CD14-positive monocyte (primary cell): ENCODE results near the gene ALKBH4. TPM values are rescaled to one million over a fixed set of nuclear protein-coding genes. Genes with fewer than 3 reads are reported as not detected.
A peak's percentile ranks its signal among the peaks of the same experiment; 100 is the strongest.

ENCODE experiments used
- DNase-seq, 3 donors: peaks; one replicate each; pipeline ENCODE4 v3.0.0-alpha.2; 2011 to 2022
- H2AFZ ChIP-seq: 2 replicates; pipeline ENCODE4 v1.6.0; 2012; ENCODE audit warnings: mild to moderate bottlenecking, low read depth, low read length, inconsistent platforms; ENCODE audit not compliant: insufficient read depth, poor library complexity, severe bottlenecking
- H3K27ac ChIP-seq, 2 donors: 1 replicate in 1 of 2; 2 replicates in 1 of 2; pipeline ENCODE4 v1.5.1; 2012 to 2013; ENCODE audit warnings: low read length in 2 of 2, control low read depth in 1 of 2, inconsistent platforms in 1 of 2, low read depth in 1 of 2, mild to moderate bottlenecking in 1 of 2
- H3K27me3 ChIP-seq, 2 donors: one replicate each; pipeline versions ENCODE4 v1.6.0 to v1.6.1; 2011 to 2013; ENCODE audit warnings: low read length in 2 of 2; ENCODE audit not compliant: control insufficient read depth in 2 of 2, insufficient read depth in 2 of 2
- H3K36me3 ChIP-seq, 2 donors: replicated peaks in 1 of 2; 1 replicate in 1 of 2; 2 replicates in 1 of 2; pipeline versions ENCODE4 v1.5.1 to v1.6.1; 2012 to 2013; ENCODE audit warnings: low read length in 2 of 2, control low read depth in 1 of 2, inconsistent platforms in 1 of 2, mild to moderate bottlenecking in 1 of 2; ENCODE audit not compliant: insufficient read depth in 2 of 2, control insufficient read depth in 1 of 2
- H3K4me1 ChIP-seq, 2 donors: 1 replicate in 1 of 2; 2 replicates in 1 of 2; pipeline versions ENCODE4 v1.5.1 to v1.6.1; 2012 to 2013; ENCODE audit warnings: low read length in 2 of 2, control low read depth in 1 of 2, inconsistent platforms in 1 of 2, mild to moderate bottlenecking in 1 of 2, moderate library complexity in 1 of 2; ENCODE audit not compliant: insufficient read depth in 2 of 2, control insufficient read depth in 1 of 2
- H3K4me2 ChIP-seq: replicated peaks from 2 replicates; pipeline ENCODE3; 2012; ENCODE audit warnings: low read length, moderate library complexity, mild to moderate bottlenecking; ENCODE audit not compliant: poor library complexity, severe bottlenecking; ENCODE audit errors: extremely low read depth
- H3K4me3 ChIP-seq, 3 experiments: fragments of 200-600 bp in 1 of 3; sonication (generic) in 1 of 3; replicated peaks in 1 of 3; 1 replicate in 2 of 3; 2 replicates in 1 of 3; pipeline ENCODE4 v1.5.1; 2011 to 2013; ENCODE audit warnings: low read length in 3 of 3, mild to moderate bottlenecking in 3 of 3, control low read depth in 2 of 3, low read depth in 2 of 3, inconsistent platforms in 1 of 3, moderate library complexity in 1 of 3
- H3K79me2 ChIP-seq: 2 replicates; pipeline ENCODE4 v1.6.0; 2012; ENCODE audit warnings: mild to moderate bottlenecking, control low read depth, inconsistent platforms, low read length, moderate library complexity; ENCODE audit not compliant: insufficient read depth
- H3K9ac ChIP-seq: 2 replicates; pipeline ENCODE4 v1.6.0; 2017; ENCODE audit warnings: low read length, mild to moderate bottlenecking; ENCODE audit not compliant: insufficient read depth, poor library complexity, severe bottlenecking
- H3K9me3 ChIP-seq, 2 donors: replicated peaks in 1 of 2; 1 replicate in 1 of 2; 2 replicates in 1 of 2; pipeline versions ENCODE4 v1.5.1 to v1.6.1; 2012 to 2013; ENCODE audit warnings: low read length in 2 of 2, control low read depth in 1 of 2; ENCODE audit not compliant: control insufficient read depth in 1 of 2, insufficient read depth in 1 of 2
- H4K20me1 ChIP-seq: 2 replicates; pipeline ENCODE4 v1.6.0; 2012; ENCODE audit warnings: mild to moderate bottlenecking, low read length, control low read depth, moderate library complexity; ENCODE audit not compliant: insufficient read depth
- H3K27ac Mint-ChIP-seq, 7 donors: one replicate each; pipeline ENCODE4 v1.8.0; 2020; ENCODE audit warnings: mild to moderate bottlenecking in 7 of 7, mixed read lengths in 7 of 7, moderate library complexity in 6 of 7, inconsistent platforms in 2 of 7
- H3K27me3 Mint-ChIP-seq, 3 donors: one replicate each; pipeline ENCODE4 v1.8.0; 2021 to 2022; ENCODE audit warnings: low read depth in 3 of 3, mild to moderate bottlenecking in 3 of 3, mixed read lengths in 3 of 3, moderate library complexity in 3 of 3, inconsistent platforms in 1 of 3
- H3K36me3 Mint-ChIP-seq, 2 donors: one replicate each; pipeline ENCODE4 v1.8.0; 2020; ENCODE audit warnings: mixed read lengths in 2 of 2, inconsistent platforms in 1 of 2, mild to moderate bottlenecking in 1 of 2
- H3K4me1 Mint-ChIP-seq: one replicate; pipeline ENCODE4 v1.8.0; 2020; ENCODE audit warnings: mild to moderate bottlenecking, mixed read lengths
- H3K4me3 Mint-ChIP-seq, 2 donors: one replicate each; pipeline ENCODE4 v1.8.0; 2020; ENCODE audit warnings: mild to moderate bottlenecking in 2 of 2, mixed read lengths in 2 of 2, moderate library complexity in 1 of 2
- H3K9me3 Mint-ChIP-seq, 7 donors: one replicate each; pipeline ENCODE4 v1.8.0; 2020 to 2022; ENCODE audit warnings: mixed read lengths in 7 of 7, mild to moderate bottlenecking in 6 of 7, moderate library complexity in 6 of 7, inconsistent platforms in 2 of 7
- CTCF ChIP-seq: fragments of 200-600 bp; IDR thresholded peaks from one replicate; pipeline ENCODE4 v1.8.0; 2022; ENCODE audit warnings: antibody characterized with exemption, mild to moderate bottlenecking
- WGBS: methylation state at CpG from one replicate; pipeline ENCODE4 v1.1.5; 2013; ENCODE audit warnings: missing lambda C conversion rate; ENCODE audit not compliant: insufficient coverage; 5-methylcytosine and 5-hydroxymethylcytosine counted together
- intact Hi-C, 2 donors: fragments of 100-400 bp; cut with micrococcal nuclease; formaldehyde crosslinking; loops; one replicate each; pipeline versions ENCODE4 v1.15.0 to v1.15.1; 2023
- polyA plus RNA-seq, 3 donors: library from polyadenylated mRNA; depleted of rRNA in 1 of 3; unstranded in 2 of 3; stranded (reverse) in 1 of 3; fragments of 300-500 nt in 2 of 3; fragments of >200 nt in 1 of 3; fragmentation: Illumina TruSeq in 2 of 3; gene quantifications; 1 replicate in 2 of 3; 2 replicates in 1 of 3; pipeline ENCODE4 v1.2.3, GENCODE V29; 2012 to 2021

ALKBH4 gene
- polyA plus RNA-seq, 3 donors = 2.9 to 11.8 (median 9.7) TPM

DNA sequence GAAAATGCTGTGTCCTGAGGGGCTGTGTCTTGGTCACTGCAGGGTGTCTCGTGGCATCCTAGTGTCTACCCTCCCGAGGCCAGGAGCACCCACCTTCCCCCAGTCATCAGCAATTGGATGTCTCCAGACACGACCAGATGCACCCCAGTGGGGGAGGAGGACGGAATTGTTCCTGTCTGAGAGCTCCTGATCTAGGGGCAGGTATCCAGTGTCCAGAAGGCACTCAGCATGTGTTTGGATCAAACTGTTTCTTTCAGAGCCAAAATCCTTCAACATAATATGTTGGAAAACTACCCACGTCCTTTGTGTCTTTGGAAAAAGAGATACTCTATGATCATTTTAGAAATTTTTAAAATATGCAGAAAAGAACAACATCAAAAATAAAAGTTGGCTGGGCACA is 51.6 kb downstream of the ALKBH4 start:
- H3K27ac Mint-ChIP-seq = peak overlapping the region in 2 of 7 donors; percentile 41 to 42
- no peak overlapping the region for H3K27ac ChIP-seq
- H3K27me3 Mint-ChIP-seq = no peaks in the 10 kb centered on the region
- peaks cover 64 to 91% of the 10 kb centered on the region in 2 donors for H3K36me3 Mint-ChIP-seq
- H3K9me3 ChIP-seq = no peaks in the 10 kb centered on the region
- no peaks in the 10 kb centered on the region for H4K20me1 ChIP-seq
- DNase-seq = no peak
- TF ChIP-seq CTCF = no peak
- H3K9ac ChIP-seq = no peak overlapping the region
- no peak overlapping the region for H3K4me2 ChIP-seq
- H2AFZ ChIP-seq = no peak overlapping the region
- intact Hi-C loops = loop anchor here (2.0 to 5.0 kb wide), 3 partner anchors 34 to 52 kb away; partner anchors contain the start of genes ALKBH4 (in 1 of the 2) and LRWD1 (in 1 of the 2)
- H3K4me3 ChIP-seq = no peak overlapping the region
- H3K36me3 ChIP-seq = peaks cover 53 to 95% of the 10 kb centered on the region in 2 donors
- H3K9me3 Mint-ChIP-seq = peaks cover 0 to 3% (median 0%) of the 10 kb centered on the region in 7 donors
- WGBS = no CpG with 5 or more reads among the region's 5 CpGs
- H3K79me2 ChIP-seq = peaks cover 4% of the 10 kb centered on the region
- H3K4me1 ChIP-seq = no peaks in the 10 kb centered on the region
- no peak overlapping the region for H3K4me3 Mint-ChIP-seq
- no peaks in the 10 kb centered on the region for H3K27me3 ChIP-seq
- peaks cover 10% of the 10 kb centered on the region for H3K4me1 Mint-ChIP-seq

DNA sequence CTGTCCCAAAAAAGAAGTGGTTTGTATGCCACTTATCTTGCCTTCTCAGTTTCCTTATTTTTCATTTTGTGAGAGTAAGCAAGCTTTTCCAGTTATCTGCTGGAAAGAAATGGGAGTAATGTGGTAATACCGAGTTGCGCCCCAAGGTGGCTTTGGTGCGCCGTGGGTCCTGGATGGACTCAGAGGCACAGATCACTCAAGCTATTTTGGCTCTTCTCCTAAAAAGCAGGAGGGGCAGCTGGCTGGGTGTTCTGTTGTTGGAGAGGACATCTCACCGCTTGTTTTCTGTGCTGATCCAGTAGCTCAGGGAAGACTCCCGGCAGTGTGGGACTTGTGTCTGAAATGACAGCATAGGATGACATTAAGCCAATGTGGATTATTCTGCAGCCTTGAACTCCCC is 52.1 kb downstream of the ALKBH4 start:
- Mint-ChIP-seq H3K9me3 (peaks cover 0 to 3% (median 0%) of the 10 kb centered on the region in 7 donors), H3K36me3 (peaks cover 69 to 91% of the 10 kb centered on the region in 2 donors), H3K27ac (peak overlapping the region in 2 of 7 donors; percentile 50 to 73), H3K27me3 (no peaks in the 10 kb centered on the region), H3K4me1 (peaks cover 10% of the 10 kb centered on the region), H3K4me3 (no peak overlapping the region)
- intact Hi-C loops = loop anchor here (2.0 to 5.0 kb wide), 3 partner anchors 35 to 52 kb away; partner anchors contain the start of genes ALKBH4 (in 1 of the 2) and LRWD1 (in 1 of the 2)
- peaks cover 4% of the 10 kb centered on the region for H3K79me2 ChIP-seq
- H2AFZ ChIP-seq = no peak overlapping the region
- no peak overlapping the region for H3K9ac ChIP-seq
- peak; percentile 86 for TF ChIP-seq CTCF
- H4K20me1 ChIP-seq = no peaks in the 10 kb centered on the region
- DNase-seq = peak; percentile 49 to 64 (median 58)
- H3K27ac ChIP-seq = no peak overlapping the region
- no peaks in the 10 kb centered on the region for H3K4me1 ChIP-seq
- H3K27me3 ChIP-seq = no peaks in the 10 kb centered on the region
- no peak overlapping the region for H3K4me3 ChIP-seq
- no peak overlapping the region for H3K4me2 ChIP-seq
- 36% methylated on average over 3 of the region's 6 CpGs for WGBS
- peaks cover 58 to 95% of the 10 kb centered on the region in 2 donors for H3K36me3 ChIP-seq
- no peaks in the 10 kb centered on the region for H3K9me3 ChIP-seq
